ENCODE results near the gene DYSF. TPM values are rescaled to one million over a fixed set of nuclear protein-coding genes. Genes with fewer than 3 reads are reported as not detected.

The DYSF gene
- total RNA-seq, 2 experiments from 2014 or later, result not detected

DNA sequence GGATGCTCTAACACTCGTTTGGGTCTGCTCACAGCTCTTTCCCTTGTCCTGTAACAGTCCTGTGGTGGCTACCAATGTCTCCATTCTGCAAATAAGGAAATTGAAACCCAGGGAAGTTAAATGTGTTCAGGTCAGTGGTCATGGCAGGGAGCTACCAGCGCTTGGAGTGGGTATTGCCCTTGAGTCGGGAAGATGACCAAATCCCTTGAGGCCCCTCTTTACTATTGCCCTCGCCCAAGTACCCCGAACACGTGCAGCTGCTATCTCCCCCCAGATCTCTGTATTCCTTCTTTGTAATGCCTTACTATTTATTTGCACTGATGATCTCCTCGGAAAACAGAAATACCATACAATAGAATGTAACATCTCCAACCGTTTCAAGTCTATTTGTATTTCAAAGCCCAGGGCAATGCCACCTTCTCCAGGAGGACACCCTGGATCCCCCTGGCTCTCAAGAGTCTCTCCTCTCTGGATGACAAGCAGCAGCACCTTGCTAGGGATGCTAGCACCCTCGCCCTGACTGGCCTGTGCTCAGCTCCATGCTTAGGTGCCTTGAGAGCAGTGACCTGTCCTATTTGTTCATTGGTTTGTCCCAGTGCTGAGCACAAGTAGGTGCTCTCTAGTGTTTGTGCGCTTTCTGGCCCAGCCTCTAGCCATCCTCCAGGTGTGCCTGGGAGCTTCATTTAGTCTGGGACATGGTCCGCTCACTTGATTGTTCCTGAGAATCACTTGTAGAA, 15.1 kb downstream of the DYSF start:
- Histone ChIP-seq H3K4me1 (ENCODE audit: insufficient read depth, low read length, poor library complexity, severe bottlenecking) (no peaks in the 10 kb centered on the region), H4K20me1 (ENCODE audit: insufficient read depth, low read length) (no peaks in the 10 kb centered on the region), H3K27ac (ENCODE audit: low read depth, low read length, poor library complexity, severe bottlenecking) (no peak overlapping the region), H3K36me3 (ENCODE audit: insufficient read depth, low read length) (no peaks in the 10 kb centered on the region), H2AFZ (ENCODE audit: low read length) (no peak overlapping the region), H3K4me2 (ENCODE audit: low read length) (no peak overlapping the region), H3K4me3 (ENCODE audit: low read depth, low read length, poor library complexity, severe bottlenecking) (no peak overlapping the region), H3K79me2 (ENCODE audit: insufficient read depth, low read depth, low read length) (no peaks in the 10 kb centered on the region), H3K9me2 (ENCODE audit: insufficient read depth, low read length) (no peaks in the 10 kb centered on the region), H3K9me3 (ENCODE audit: low read length) (no peaks in the 10 kb centered on the region)
- DNase-seq (ENCODE audit: low spot score), result no peak
- ChIA-PET POLR2A (no interaction called here), CTCF (ENCODE audit: unreplicated experiment) (no interaction called here)
- no TSS peak for BruUV-seq (replicated peaks)
- TF ChIP-seq, protein P1, sequence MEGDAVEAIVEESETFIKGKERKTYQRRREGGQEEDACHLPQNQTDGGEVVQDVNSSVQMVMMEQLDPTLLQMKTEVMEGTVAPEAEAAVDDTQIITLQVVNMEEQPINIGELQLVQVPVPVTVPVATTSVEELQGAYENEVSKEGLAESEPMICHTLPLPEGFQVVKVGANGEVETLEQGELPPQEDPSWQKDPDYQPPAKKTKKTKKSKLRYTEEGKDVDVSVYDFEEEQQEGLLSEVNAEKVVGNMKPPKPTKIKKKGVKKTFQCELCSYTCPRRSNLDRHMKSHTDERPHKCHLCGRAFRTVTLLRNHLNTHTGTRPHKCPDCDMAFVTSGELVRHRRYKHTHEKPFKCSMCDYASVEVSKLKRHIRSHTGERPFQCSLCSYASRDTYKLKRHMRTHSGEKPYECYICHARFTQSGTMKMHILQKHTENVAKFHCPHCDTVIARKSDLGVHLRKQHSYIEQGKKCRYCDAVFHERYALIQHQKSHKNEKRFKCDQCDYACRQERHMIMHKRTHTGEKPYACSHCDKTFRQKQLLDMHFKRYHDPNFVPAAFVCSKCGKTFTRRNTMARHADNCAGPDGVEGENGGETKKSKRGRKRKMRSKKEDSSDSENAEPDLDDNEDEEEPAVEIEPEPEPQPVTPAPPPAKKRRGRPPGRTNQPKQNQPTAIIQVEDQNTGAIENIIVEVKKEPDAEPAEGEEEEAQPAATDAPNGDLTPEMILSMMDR (conservative IDR thresholded peaks at IDR 0.05; ENCODE audit: low read length), result no peak
- no peak for TF ChIP-seq EZH2phosphoT487 (IDR thresholded peaks at IDR 0.05; ENCODE audit: borderline replicate concordance, low read depth, low read length)
- intact Hi-C loops (cut with micrococcal nuclease; ENCODE audit: unreplicated experiment), result loop anchor here (10.0 kb wide), 1 partner anchor 46 kb away; no protein-coding TSS in a partner anchor

DNA sequence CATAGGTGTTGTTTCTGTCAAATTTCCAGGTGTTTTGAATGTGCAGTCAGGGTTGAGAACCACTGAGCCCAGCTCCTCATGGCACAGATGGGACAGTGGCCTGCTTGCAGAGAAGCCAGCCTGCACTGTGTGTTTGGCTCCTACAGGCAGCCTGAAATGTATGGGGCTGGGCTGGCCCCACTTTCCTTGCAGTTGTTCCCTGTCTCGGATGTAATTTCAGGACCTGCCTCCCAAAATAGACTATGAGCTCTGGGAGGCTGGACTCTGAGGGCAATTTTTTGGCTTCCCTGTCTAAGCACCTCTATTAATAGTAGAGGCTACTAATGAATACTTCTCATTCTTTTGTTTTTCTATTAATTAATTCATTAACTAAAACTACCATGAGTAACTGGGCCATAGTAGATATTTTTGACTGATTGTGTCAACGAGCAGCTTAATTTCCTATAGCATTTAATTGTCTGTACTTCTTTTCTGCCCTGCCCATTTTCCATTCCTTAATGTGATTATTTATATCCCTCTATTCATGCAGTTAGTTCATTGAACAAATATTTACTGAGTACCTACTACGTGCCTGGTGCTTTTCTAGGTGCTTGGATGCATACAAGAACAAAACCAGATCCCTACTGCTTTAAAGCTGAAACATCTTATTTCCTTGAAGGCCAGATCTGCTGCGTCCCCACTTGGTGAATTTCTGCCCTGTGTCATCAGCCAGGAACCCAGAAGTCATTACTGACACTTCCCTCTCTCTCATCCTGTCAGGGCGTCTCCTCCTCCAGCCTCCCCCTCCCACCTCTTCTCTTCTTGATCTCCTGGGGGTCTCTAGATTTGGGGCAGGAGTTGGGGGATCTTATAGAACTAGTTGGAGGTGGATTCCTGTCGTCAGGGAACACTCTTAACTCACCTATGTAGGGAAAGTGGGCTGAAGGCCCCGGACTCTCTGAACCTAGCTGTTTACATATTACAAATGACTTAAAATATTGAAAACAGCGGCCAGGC, 16.3 kb downstream of the DYSF start:
- ChIA-PET CTCF (ENCODE audit: unreplicated experiment) (no interaction called here), POLR2A (interaction anchor here (0.5 kb wide), 1 partner anchor 660 kb away, joined by 3 read pairs; no protein-coding TSS in a partner anchor)
- Histone ChIP-seq H2AFZ (ENCODE audit: low read length) (no peak overlapping the region), H3K9me2 (ENCODE audit: insufficient read depth, low read length) (no peaks in the 10 kb centered on the region), H3K27ac (ENCODE audit: low read depth, low read length, poor library complexity, severe bottlenecking) (no peak overlapping the region), H3K4me1 (ENCODE audit: insufficient read depth, low read length, poor library complexity, severe bottlenecking) (no peaks in the 10 kb centered on the region), H3K9me3 (ENCODE audit: low read length) (no peaks in the 10 kb centered on the region), H3K4me2 (ENCODE audit: low read length) (no peak overlapping the region), H4K20me1 (ENCODE audit: insufficient read depth, low read length) (no peaks in the 10 kb centered on the region), H3K36me3 (ENCODE audit: insufficient read depth, low read length) (no peaks in the 10 kb centered on the region), H3K79me2 (ENCODE audit: insufficient read depth, low read depth, low read length) (no peaks in the 10 kb centered on the region), H3K4me3 (ENCODE audit: low read depth, low read length, poor library complexity, severe bottlenecking) (no peak overlapping the region)
- DNase-seq (ENCODE audit: low spot score), result no peak
- no peak for TF ChIP-seq EZH2phosphoT487 (IDR thresholded peaks at IDR 0.05; ENCODE audit: borderline replicate concordance, low read depth, low read length)
- TF ChIP-seq, protein P1 (conservative IDR thresholded peaks at IDR 0.05; ENCODE audit: low read length), result no peak
- no TSS peak for BruUV-seq (replicated peaks)
- intact Hi-C loops (cut with micrococcal nuclease; ENCODE audit: unreplicated experiment), result loop anchor here (10.0 kb wide), 1 partner anchor 45 kb away; no protein-coding TSS in a partner anchor
